ENCODE measurements around the gene PRG3.

The PRG3 gene

GRCh38 chr11:57354699-57355098 is 26.3 kb downstream of the PRG3 start:
- H3K4me3 ChIP-seq (ENCODE audit: low read length): no peak overlapping the region
- DNase-seq (ENCODE audit: low read depth): no peak
- no peak for TF ChIP-seq CTCF (conservative IDR thresholded peaks at IDR 0.05; ENCODE audit: low read length)

- H3K4me3 ChIP-seq (ENCODE audit: low read length): no peak overlapping the region
- no peak for DNase-seq (ENCODE audit: low read depth)
- TF ChIP-seq CTCF (conservative IDR thresholded peaks at IDR 0.05; ENCODE audit: low read length): no peak
Observed at GRCh38 chr11:57353852-57354251, 27.1 kb downstream of the PRG3 start.

- TF ChIP-seq CTCF (conservative IDR thresholded peaks at IDR 0.05; ENCODE audit: low read length): no peak
- no peak for DNase-seq (ENCODE audit: low read depth)
Observed at GRCh38 chr11:57353446-57353845, 27.5 kb downstream of the PRG3 start.

GRCh38 chr11:57353036-57353435 is 27.9 kb downstream of the PRG3 start:
- H3K4me3 ChIP-seq (ENCODE audit: low read length): no peak overlapping the region
- DNase-seq (ENCODE audit: low read depth): no peak
- TF ChIP-seq CTCF (conservative IDR thresholded peaks at IDR 0.05; ENCODE audit: low read length): no peak

More at GRCh38 chr11:57353446-57353845, 27.5 kb downstream of the PRG3 start:
- no peak overlapping the region for H3K4me3 ChIP-seq (ENCODE audit: low read length)

- TF ChIP-seq CTCF (conservative IDR thresholded peaks at IDR 0.05; ENCODE audit: low read length): peak; percentile 78
- peak; percentile 21 for DNase-seq (ENCODE audit: low read depth)
- H3K4me3 ChIP-seq (ENCODE audit: low read length): no peak overlapping the region
Observed at GRCh38 chr11:57349491-57350274, 31.3 kb downstream of the PRG3 start.

- no peak overlapping the region for H3K4me3 ChIP-seq (ENCODE audit: low read length)
- peak; percentile 7 for DNase-seq (ENCODE audit: low read depth)
- no peak for TF ChIP-seq CTCF (conservative IDR thresholded peaks at IDR 0.05; ENCODE audit: low read length)
Observed at GRCh38 chr11:57348636-57349313, 32.2 kb downstream of the PRG3 start.

- H3K4me3 ChIP-seq (ENCODE audit: low read length): no peak overlapping the region
- DNase-seq (ENCODE audit: low read depth): no peak
- TF ChIP-seq CTCF (conservative IDR thresholded peaks at IDR 0.05; ENCODE audit: low read length): no peak
Observed at GRCh38 chr11:57348052-57348451, 32.9 kb downstream of the PRG3 start.

All from AG10803 (cell line).